Natural killer cell (primary cell): ENCODE measurements around the gene PIK3AP1. TPM values are rescaled to one million over a fixed set of nuclear protein-coding genes. Genes with fewer than 3 reads are reported as not detected.
"Not testable (repeated sequence)": the region's sequence is repeated elsewhere in the genome, so short reads cannot be mapped to it uniquely, and the experiment has no call there.

Experiments
- ATAC-seq, 3 donors: fragments of 150-1000 bp in 2 of 3; fragments of 200-7000 bp in 1 of 3; cut with Tn5 transposase; 1 replicate in 1 of 3; 2 replicates in 2 of 3; pipeline ENCODE4 v1.10.0; 2021; ENCODE audit warnings: mild to moderate bottlenecking in 2 of 3, moderate library complexity in 2 of 3
- DNase-seq, 2 donors: peaks; one replicate each; pipeline versions ENCODE4 v3.0.0 to v3.0.0-alpha.2; 2013 to 2021; ENCODE audit warnings: mixed read lengths in 1 of 2
- H3K27ac ChIP-seq: one replicate; pipeline ENCODE4 v1.5.1; 2013; ENCODE audit warnings: mild to moderate bottlenecking, low read length
- H3K27me3 ChIP-seq: one replicate; pipeline ENCODE4 v1.6.1; 2013; ENCODE audit warnings: low read length; ENCODE audit not compliant: control insufficient read depth, insufficient read depth
- H3K36me3 ChIP-seq: one replicate; pipeline ENCODE4 v1.6.1; 2013; ENCODE audit warnings: low read length; ENCODE audit not compliant: control insufficient read depth, insufficient read depth
- H3K4me1 ChIP-seq: one replicate; pipeline ENCODE4 v1.6.1; 2013; ENCODE audit warnings: low read length; ENCODE audit not compliant: control insufficient read depth, insufficient read depth
- H3K4me3 ChIP-seq: one replicate; pipeline ENCODE4 v1.5.1; 2013; ENCODE audit warnings: low read length
- H3K9me3 ChIP-seq: one replicate; pipeline ENCODE4 v1.6.1; 2013; ENCODE audit warnings: low read length; ENCODE audit not compliant: control insufficient read depth, insufficient read depth
- H3K27ac Mint-ChIP-seq, 2 donors: one replicate each; pipeline ENCODE4 v1.8.0; 2022; ENCODE audit warnings: mild to moderate bottlenecking in 2 of 2, mixed read lengths in 2 of 2, moderate library complexity in 1 of 2
- H3K27me3 Mint-ChIP-seq, 2 donors: one replicate each; pipeline ENCODE4 v1.8.0; 2022; ENCODE audit warnings: low read depth in 2 of 2, mixed read lengths in 2 of 2
- H3K36me3 Mint-ChIP-seq: one replicate; pipeline ENCODE4 v1.8.0; 2022; ENCODE audit warnings: mixed read lengths
- H3K4me1 Mint-ChIP-seq, 2 donors: one replicate each; pipeline ENCODE4 v1.8.0; 2022; ENCODE audit warnings: mixed read lengths in 2 of 2
- H3K4me3 Mint-ChIP-seq: one replicate; pipeline ENCODE4 v1.8.0; 2022; ENCODE audit warnings: mild to moderate bottlenecking, moderate library complexity, mixed read lengths
- H3K9me3 Mint-ChIP-seq, 2 donors: one replicate each; pipeline ENCODE4 v1.8.0; 2022; ENCODE audit warnings: mixed read lengths in 2 of 2
- WGBS: methylation state at CpG from one replicate; pipeline ENCODE4 v1.1.7; 2013; ENCODE audit warnings: missing lambda C conversion rate; ENCODE audit not compliant: insufficient coverage; 5-methylcytosine and 5-hydroxymethylcytosine counted together
- intact Hi-C: fragments of 100-400 bp; cut with micrococcal nuclease; formaldehyde crosslinking; loops from one replicate; pipeline ENCODE4 v1.14.2; 2022
- total RNA-seq, 4 donors: library from RNA; stranded (reverse); fragments of 120-200 nt in 1 of 4; gene quantifications; one replicate each; pipeline versions ENCODE4 v1.2.3 to v1.2.4, GENCODE V29; 2013 to 2022
- TF ChIP-seq, protein P1 (sequence below): fragments of 200-600 bp; IDR thresholded peaks from one replicate; pipeline ENCODE4 v1.8.0; 2022; ENCODE audit warnings: antibody characterized with exemption

Gene PIK3AP1
- total RNA-seq, 3 donors from 2014 or later (not counting 1 experiment from before 2014, with no cell fraction given): 95.3 to 137 (median 97.1) TPM

DNA sequence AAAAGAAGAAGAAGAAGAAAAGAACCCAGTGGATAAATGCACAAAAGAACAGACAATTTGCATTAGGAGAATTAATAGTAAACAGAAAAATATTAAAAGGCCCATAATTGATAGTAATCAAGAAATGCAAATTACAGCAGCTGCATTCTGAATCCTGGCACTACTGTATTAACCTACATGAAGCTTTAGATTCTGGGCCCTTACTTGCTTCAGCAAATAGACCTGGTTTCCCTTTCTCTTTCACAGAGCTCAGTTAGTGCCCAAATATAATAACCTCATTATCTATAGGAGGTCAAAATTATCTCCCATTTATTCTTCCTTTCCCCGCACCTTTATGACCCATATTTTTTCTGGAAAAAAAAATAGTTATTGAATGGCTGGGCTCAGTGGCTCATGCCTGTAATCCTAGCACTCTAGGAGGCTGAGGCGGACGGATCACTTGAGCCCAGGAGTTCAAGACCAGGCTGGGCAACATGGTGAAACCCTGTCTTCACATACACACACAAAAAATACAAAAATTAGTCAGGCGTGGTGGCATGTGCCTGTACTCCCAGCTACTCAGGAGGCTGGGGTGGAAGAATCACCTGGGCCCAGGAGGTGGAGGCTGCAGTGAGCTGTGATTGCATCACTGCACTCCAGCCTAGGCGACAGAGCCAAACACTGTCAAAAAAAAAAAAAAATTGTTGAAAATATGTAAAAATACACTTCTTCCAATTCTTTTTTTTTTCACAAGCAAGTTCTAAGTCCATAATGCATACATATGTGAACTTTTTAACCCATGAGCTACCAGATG, 36.0 kb upstream of the PIK3AP1 start:
- Histone ChIP-seq H3K27ac (no peak overlapping the region), H3K36me3 (no peaks in the 10 kb centered on the region), H3K4me1 (peaks cover 25% of the 10 kb centered on the region), H3K9me3 (no peaks in the 10 kb centered on the region), H3K27me3 (no peaks in the 10 kb centered on the region), H3K4me3 (no peak overlapping the region)
- Mint-ChIP-seq H3K27ac (peak overlapping the region; percentile 24 to 38), H3K4me1 (peaks cover 38 to 40% of the 10 kb centered on the region in 2 donors), H3K4me3 (no peak overlapping the region), H3K27me3 (no peaks in the 10 kb centered on the region), H3K36me3 (no peaks in the 10 kb centered on the region), H3K9me3 (no peaks in the 10 kb centered on the region)
- DNase-seq (no peak), ATAC-seq (peak; percentile 46 to 63 (median 60))
- 75% methylated on average over 4 of the region's 5 CpGs for WGBS
- TF ChIP-seq, protein P1, sequence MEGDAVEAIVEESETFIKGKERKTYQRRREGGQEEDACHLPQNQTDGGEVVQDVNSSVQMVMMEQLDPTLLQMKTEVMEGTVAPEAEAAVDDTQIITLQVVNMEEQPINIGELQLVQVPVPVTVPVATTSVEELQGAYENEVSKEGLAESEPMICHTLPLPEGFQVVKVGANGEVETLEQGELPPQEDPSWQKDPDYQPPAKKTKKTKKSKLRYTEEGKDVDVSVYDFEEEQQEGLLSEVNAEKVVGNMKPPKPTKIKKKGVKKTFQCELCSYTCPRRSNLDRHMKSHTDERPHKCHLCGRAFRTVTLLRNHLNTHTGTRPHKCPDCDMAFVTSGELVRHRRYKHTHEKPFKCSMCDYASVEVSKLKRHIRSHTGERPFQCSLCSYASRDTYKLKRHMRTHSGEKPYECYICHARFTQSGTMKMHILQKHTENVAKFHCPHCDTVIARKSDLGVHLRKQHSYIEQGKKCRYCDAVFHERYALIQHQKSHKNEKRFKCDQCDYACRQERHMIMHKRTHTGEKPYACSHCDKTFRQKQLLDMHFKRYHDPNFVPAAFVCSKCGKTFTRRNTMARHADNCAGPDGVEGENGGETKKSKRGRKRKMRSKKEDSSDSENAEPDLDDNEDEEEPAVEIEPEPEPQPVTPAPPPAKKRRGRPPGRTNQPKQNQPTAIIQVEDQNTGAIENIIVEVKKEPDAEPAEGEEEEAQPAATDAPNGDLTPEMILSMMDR: no peak
- intact Hi-C loops: no loop called here

DNA sequence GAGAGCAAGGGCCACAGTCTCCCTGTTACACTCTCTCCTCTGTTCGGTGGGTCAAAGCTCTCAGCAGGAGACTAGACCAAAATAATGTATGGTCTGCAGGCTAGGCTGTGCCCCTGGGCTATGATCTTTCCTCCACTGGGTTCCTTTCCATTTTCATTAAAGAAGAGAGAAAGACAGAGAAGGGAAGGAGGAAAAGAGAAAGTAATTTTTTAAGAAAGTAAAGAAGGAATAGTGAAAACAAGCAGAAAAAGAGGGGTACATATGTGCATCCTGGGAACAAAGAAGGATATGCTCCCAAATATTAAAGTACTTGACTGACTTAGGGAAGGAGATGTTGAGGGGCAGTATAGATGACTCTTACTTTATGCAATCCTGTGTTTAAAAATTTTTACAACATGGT, 33.6 kb upstream of the PIK3AP1 start:
- WGBS: 86% methylated on average over 1 of the region's 1 CpG
- Histone ChIP-seq H3K36me3 (no peaks in the 10 kb centered on the region), H3K4me1 (peaks cover 25% of the 10 kb centered on the region), H3K27ac (no peak overlapping the region), H3K27me3 (no peaks in the 10 kb centered on the region), H3K4me3 (no peak overlapping the region), H3K9me3 (no peaks in the 10 kb centered on the region)
- peaks cover 28% of the 10 kb centered on the region in 2 donors for H3K4me1 Mint-ChIP-seq
- no peak overlapping the region for H3K4me3 Mint-ChIP-seq
- no peak for ATAC-seq
- TF ChIP-seq, protein P1: no peak
- no peaks in the 10 kb centered on the region for H3K9me3 Mint-ChIP-seq
- DNase-seq: no peak
- H3K27ac Mint-ChIP-seq: no peak overlapping the region
- intact Hi-C loops: no loop called here
- no peaks in the 10 kb centered on the region for H3K36me3 Mint-ChIP-seq
- H3K27me3 Mint-ChIP-seq: no peaks in the 10 kb centered on the region

DNA sequence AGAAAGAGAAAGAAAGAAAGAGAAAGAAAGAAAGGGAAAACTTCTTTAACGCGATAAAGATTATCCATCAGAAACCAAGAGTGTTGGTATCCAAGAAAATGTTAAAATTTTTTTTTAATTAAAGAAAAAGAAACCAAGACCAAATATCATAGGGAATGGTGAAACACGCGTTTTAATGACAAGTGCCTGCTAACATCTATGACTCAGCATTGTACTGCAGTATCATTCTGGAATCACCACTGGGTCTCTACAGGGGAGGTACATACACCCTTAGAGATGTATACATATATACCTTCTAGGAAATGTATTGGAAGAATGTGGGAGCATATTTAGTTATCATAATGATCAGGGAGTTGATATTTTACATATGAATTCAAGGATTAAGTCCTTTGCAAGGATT, 32.1 kb upstream of the PIK3AP1 start:
- Histone ChIP-seq H3K4me3 (no peak overlapping the region), H3K4me1 (peaks cover 31% of the 10 kb centered on the region), H3K36me3 (no peaks in the 10 kb centered on the region), H3K27ac (no peak overlapping the region), H3K27me3 (no peaks in the 10 kb centered on the region), H3K9me3 (no peaks in the 10 kb centered on the region)
- Mint-ChIP-seq H3K4me3 (no peak overlapping the region), H3K27me3 (no peaks in the 10 kb centered on the region), H3K36me3 (no peaks in the 10 kb centered on the region), H3K4me1 (peaks cover 22 to 25% of the 10 kb centered on the region in 2 donors), H3K9me3 (no peaks in the 10 kb centered on the region), H3K27ac (no peak overlapping the region)
- 80% methylated on average over 2 of the region's 4 CpGs for WGBS
- intact Hi-C loops: no loop called here
- no peak for ATAC-seq
- TF ChIP-seq, protein P1: no peak
- DNase-seq: no peak

- ATAC-seq, intact Hi-C loops, H3K9me3 Mint-ChIP-seq, H3K36me3 ChIP-seq, H3K36me3 Mint-ChIP-seq, H3K27me3 Mint-ChIP-seq, H3K9me3 ChIP-seq, DNase-seq, H3K4me3 Mint-ChIP-seq, H3K27ac ChIP-seq, H3K4me3 ChIP-seq, H3K27ac Mint-ChIP-seq, H3K27me3 ChIP-seq: not testable (repeated sequence)
- peaks cover 10 to 12% of the 10 kb centered on the region in 2 donors for H3K4me1 Mint-ChIP-seq
- peaks cover 15% of the 10 kb centered on the region for H3K4me1 ChIP-seq
- WGBS: 97% methylated on average over 19 of the region's 24 CpGs
Measured at GRCh38 chr10:96750316-96750715, 30.0 kb upstream of the PIK3AP1 start.
